ENCODE results near the gene TBC1D8B. TPM values are rescaled to one million over a fixed set of nuclear protein-coding genes. Genes with fewer than 3 reads are reported as not detected.

TBC1D8B gene
- total and polyA plus RNA-seq, 2 donors (not counting 1 experiment from before 2014, with no cell fraction given), result 0.46 to 9.1 TPM

DNA sequence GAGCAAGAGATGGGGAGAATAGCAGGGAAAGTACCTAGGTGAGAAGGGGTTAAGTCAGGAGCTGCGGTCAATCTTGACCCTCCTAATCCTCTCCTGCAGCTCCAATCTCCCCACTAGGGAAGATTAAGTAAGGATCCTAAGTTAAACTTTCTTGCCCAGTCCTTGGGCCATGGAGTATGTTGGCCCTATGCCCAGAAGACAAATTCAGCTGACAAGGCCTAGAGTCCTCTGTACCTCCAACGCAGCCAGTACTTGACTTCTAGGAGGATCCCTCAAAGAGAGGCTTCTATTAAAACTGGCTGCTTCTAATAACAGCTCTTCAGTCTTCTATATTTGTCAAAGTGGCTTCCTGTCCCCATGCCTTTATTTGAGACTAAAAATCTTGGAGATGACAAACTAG, 119.2 kb downstream of the TBC1D8B start:
- POLR2A ChIA-PET, result no interaction called here
- intact Hi-C loops (cut with micrococcal nuclease), result no loop called here

More for the DNA sequence above, 119.2 kb downstream of the TBC1D8B start:
- Histone ChIP-seq H3K4me2 (replicated peaks; ENCODE audit: low read depth, low read length, poor library complexity, severe bottlenecking) (no peak overlapping the region), H3K4me1 (ENCODE audit: control insufficient read depth in 2 of 2, insufficient read depth in 2 of 2, low read length in 2 of 2) (no peaks in the 10 kb centered on the region), H3K9ac (ENCODE audit: low read length) (no peak overlapping the region), H4K20me1 (ENCODE audit: control insufficient read depth, insufficient read depth, low read length, poor library complexity, severe bottlenecking) (no peaks in the 10 kb centered on the region), H3K27ac (ENCODE audit: low read length in 2 of 2) (no peak overlapping the region), H3K27me3 (replicated peaks in 1 of 4; ENCODE audit: control extremely low read depth in 1 of 4, control insufficient read depth in 3 of 4, insufficient read depth in 4 of 4, low read length in 3 of 4) (no peaks in the 10 kb centered on the region), H3K79me2 (ENCODE audit: control insufficient read depth, insufficient read depth, low read length) (no peaks in the 10 kb centered on the region), H3K9me3 (ENCODE audit: control extremely low read depth in 1 of 3, control insufficient read depth in 2 of 3, insufficient read depth in 1 of 3, low read length in 2 of 3) (no peaks in the 10 kb centered on the region), H3K4me3 (ENCODE audit: control extremely low read depth in 1 of 5, extremely low read depth in 1 of 5, insufficient read depth in 1 of 5, low read depth in 2 of 5, low read length in 4 of 5) (no peak overlapping the region), H2AFZ (ENCODE audit: insufficient read depth, low read depth, low read length, poor library complexity, severe bottlenecking) (no peak overlapping the region), H3K36me3 (replicated peaks in 1 of 2; ENCODE audit: control extremely low read depth in 1 of 2, control insufficient read depth in 1 of 2, extremely low read depth in 1 of 2, insufficient read depth in 2 of 2, low read length in 1 of 2) (no peaks in the 10 kb centered on the region)
- H3K4me3 Mint-ChIP-seq, result no peak overlapping the region
- peaks cover 11% of the 10 kb centered on the region for H3K27me3 Mint-ChIP-seq
- no peak overlapping the region for H3K27ac Mint-ChIP-seq
- no peak for TF ChIP-seq EZH2 (IDR thresholded peaks at IDR 0.05; ENCODE audit: borderline replicate concordance, insufficient read depth, low read depth, low read length, poor library complexity, severe bottlenecking)
- TF ChIP-seq, protein P1, sequence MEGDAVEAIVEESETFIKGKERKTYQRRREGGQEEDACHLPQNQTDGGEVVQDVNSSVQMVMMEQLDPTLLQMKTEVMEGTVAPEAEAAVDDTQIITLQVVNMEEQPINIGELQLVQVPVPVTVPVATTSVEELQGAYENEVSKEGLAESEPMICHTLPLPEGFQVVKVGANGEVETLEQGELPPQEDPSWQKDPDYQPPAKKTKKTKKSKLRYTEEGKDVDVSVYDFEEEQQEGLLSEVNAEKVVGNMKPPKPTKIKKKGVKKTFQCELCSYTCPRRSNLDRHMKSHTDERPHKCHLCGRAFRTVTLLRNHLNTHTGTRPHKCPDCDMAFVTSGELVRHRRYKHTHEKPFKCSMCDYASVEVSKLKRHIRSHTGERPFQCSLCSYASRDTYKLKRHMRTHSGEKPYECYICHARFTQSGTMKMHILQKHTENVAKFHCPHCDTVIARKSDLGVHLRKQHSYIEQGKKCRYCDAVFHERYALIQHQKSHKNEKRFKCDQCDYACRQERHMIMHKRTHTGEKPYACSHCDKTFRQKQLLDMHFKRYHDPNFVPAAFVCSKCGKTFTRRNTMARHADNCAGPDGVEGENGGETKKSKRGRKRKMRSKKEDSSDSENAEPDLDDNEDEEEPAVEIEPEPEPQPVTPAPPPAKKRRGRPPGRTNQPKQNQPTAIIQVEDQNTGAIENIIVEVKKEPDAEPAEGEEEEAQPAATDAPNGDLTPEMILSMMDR (IDR thresholded peaks at IDR 0.05), result no peak
- DNase-seq (no peak), ATAC-seq (ENCODE audit: low read depth) (no peak)
- CTCF ChIA-PET, result no interaction called here
- WGBS (ENCODE audit: insufficient coverage), result no CpG with 5 or more reads among the region's 2 CpGs
- no peaks in the 10 kb centered on the region for H3K4me1 Mint-ChIP-seq
- H3K9me3 Mint-ChIP-seq (ENCODE audit: insufficient read depth), result no peaks in the 10 kb centered on the region

Other genes with a start within 250 kb of the TBC1D8B start
- gene RADX, start 190.7 kb upstream of the TBC1D8B start, total RNA-seq, result 13.0 and 15.3 TPM in 2 replicates
- gene RADX, start 190.7 kb upstream of the TBC1D8B start, polyA plus RNA-seq, result 7.9 and 14.7 TPM in 2 replicates
- not detected in 2 replicates for gene RNF128, start 76.0 kb upstream of the TBC1D8B start, total RNA-seq
- gene RNF128, start 76.0 kb upstream of the TBC1D8B start, polyA plus RNA-seq, result not detected in 2 replicates
- not detected in 2 replicates for gene RIPPLY1, start 100.7 kb downstream of the TBC1D8B start, total RNA-seq
- gene RIPPLY1, start 100.7 kb downstream of the TBC1D8B start, polyA plus RNA-seq, result not detected in 2 replicates
- not detected in 2 replicates for gene CLDN2, start 117.7 kb downstream of the TBC1D8B start, total RNA-seq
- gene CLDN2, start 117.7 kb downstream of the TBC1D8B start, polyA plus RNA-seq, result not detected in 2 replicates
- gene MORC4, start 197.5 kb downstream of the TBC1D8B start, total RNA-seq, result 6.3 and 6.5 TPM in 2 replicates
- 1.1 and 2.0 TPM in 2 replicates for gene MORC4, start 197.5 kb downstream of the TBC1D8B start, polyA plus RNA-seq